Tracheal epithelial cell (primary cell): ENCODE results near the gene DLX6. TPM values are rescaled to one million over a fixed set of nuclear protein-coding genes. Genes with fewer than 3 reads are reported as not detected.

Experiments used
- total RNA-seq: library from RNA; depleted of rRNA; stranded (reverse); fragments of >200 nt; gene quantifications from 2 replicates; pipeline ENCODE4 v1.2.1, GENCODE V29; 2014

DLX6 gene
- total RNA-seq, result not detected in 2 replicates

DNA sequence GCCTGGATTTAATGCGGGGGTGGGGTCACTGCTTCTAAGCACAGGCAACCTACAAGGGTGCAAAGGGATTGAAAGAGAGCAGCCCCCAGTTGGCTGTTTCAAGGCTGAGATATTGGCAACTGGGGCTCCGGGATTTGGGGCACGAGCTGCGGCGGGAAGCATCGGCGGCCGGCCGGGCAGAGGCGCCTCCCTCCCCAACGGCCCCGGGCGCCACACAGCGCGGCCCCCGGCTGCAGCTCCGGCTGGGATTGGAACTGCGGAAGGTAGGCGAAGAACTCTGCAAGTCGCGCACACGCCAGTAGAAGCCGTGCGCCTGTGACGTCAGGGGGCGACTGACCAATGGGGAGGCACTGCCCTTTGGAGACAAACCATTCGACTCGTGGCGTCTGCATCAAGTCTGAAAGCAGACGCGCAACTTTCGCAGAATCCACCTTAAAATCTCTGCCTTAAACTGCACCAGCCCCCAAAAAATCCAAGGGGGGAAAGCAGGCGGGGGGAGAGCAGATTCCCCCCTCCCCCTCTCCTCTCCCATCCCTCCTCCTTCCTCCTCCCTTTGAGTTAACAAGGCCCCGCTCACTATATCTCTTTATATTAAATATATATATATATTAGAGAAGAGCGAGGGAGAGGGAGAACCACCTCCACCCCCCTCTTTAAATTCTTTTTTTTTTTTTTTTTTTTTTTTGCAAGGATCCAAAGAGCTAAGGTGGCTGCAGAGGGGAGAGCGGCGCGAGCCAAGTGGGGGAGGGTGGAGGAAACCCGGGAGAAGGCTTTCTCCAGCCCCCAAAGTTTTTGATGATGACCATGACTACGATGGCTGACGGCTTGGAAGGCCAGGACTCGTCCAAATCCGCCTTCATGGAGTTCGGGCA lies at the start of gene DLX6:
Gene DLX6 (plus strand): TSS at position 371 of the 872 bp plus-strand sequence. CDS start 425 bp downstream, at position 796.

DNA sequence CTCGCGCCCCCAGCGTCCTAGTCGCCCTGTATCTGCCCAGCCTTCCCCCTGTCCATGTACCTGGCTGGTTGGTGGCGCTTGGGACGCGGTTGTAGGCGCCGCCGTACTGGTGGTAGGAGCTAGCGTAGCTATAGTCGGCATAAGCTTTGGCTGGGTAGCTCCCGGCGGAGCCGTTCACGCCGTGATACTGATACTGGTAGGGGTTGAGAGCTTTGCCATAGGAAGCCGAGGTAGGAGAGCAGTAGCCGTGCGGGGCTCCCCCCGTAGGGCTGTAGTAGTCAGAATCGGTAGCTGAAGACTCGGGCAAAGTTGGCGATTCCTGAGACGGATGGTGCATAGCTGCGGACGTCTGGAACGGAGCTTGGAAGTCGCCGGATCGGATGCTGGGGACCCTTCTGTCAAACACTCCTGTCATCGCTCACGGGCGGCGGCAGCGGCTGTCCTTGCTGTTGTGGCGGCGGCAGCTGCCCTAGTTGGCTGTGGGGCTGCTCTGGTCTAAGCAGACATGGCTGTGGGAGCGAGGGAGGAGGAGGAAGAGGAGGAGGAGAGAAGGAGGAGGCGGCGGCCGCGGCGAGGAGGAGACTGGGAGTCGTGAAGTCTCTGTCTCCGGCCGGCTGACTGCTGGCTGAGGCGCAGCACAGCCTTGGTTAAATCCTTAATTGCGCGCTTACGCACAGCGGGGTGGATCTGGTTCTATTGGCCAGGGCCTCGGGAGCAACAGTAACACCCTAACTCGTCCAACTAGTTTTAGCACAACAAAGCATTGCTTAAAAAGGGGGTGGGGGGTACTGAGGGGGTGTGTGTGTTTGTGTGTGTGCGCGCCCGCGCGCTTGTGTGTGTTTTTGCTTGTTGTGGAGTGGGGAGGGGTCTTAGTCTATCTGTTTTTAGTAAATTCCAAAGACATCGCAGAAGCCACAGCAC lies 19.1 kb downstream of the DLX6 start, which contains the start of gene DLX5:
Gene DLX5 (minus strand): TSS at position 623 of the 921 bp plus-strand sequence. CDS start 208 bp downstream, at position 415.

Other genes with a start within 250 kb of the DLX6 start
- gene DLX5, start 19.3 kb downstream of the DLX6 start, total RNA-seq, result 0.24 TPM in 1 of 2 replicates, not detected in the other
- 9.6 TPM in 2 replicates for gene SDHAF3, start 112.1 kb downstream of the DLX6 start, total RNA-seq